Activated CD4-positive, alpha-beta T cell treated with anti-CD3 and anti-CD28 coated beads for 36 hours (primary cell): Measurements from ENCODE around the gene HDAC6. TPM values are rescaled to one million over a fixed set of nuclear protein-coding genes. Genes with fewer than 3 reads are reported as not detected.
A peak's percentile ranks its signal among the peaks of the same experiment; 100 is the strongest.
"Not testable (repeated sequence)": the region's sequence is repeated elsewhere in the genome, so short reads cannot be mapped to it uniquely, and the experiment has no call there.

Experiments used
- ATAC-seq: fragments of 200-7000 bp; cut with Tn5 transposase; one replicate; pipeline ENCODE4 v1.10.0; 2021; ENCODE audit warnings: mild to moderate bottlenecking, moderate library complexity
- CTCF ChIA-PET: fragments of 350-600 bp; sonication (Branson Sonifier 250); formaldehyde crosslinking; loops from one replicate; lab custom pipeline; 2021; ENCODE audit warnings: antibody characterized with exemption; lab: Charles Lee
- POLR2A ChIA-PET: fragments of 350-600 bp; sonication (Branson Sonifier 250); formaldehyde crosslinking; loops from one replicate; lab custom pipeline; 2021; ENCODE audit warnings: antibody characterized with exemption, inconsistent platforms; lab: Charles Lee
- DNase-seq: peaks from one replicate; pipeline ENCODE4 v3.0.0-alpha.2; 2020
- H3K27ac Mint-ChIP-seq: one replicate; pipeline ENCODE4 v1.8.0; 2021; ENCODE audit warnings: mixed read lengths
- H3K27me3 Mint-ChIP-seq: one replicate; pipeline ENCODE4 v1.8.0; 2021; ENCODE audit warnings: mixed read lengths
- H3K36me3 Mint-ChIP-seq: one replicate; pipeline ENCODE4 v1.8.0; 2021; ENCODE audit warnings: low read depth, mixed read lengths
- H3K4me1 Mint-ChIP-seq: one replicate; pipeline ENCODE4 v1.8.0; 2021; ENCODE audit warnings: mixed read lengths
- H3K4me3 Mint-ChIP-seq: one replicate; pipeline ENCODE4 v1.8.0; 2021; ENCODE audit warnings: mild to moderate bottlenecking, moderate library complexity, mixed read lengths
- H3K9me3 Mint-ChIP-seq: one replicate; pipeline ENCODE4 v1.8.0; 2021; ENCODE audit warnings: low read depth, mixed read lengths
- intact Hi-C, 2 experiments: fragments of 100-400 bp; cut with DNase I in 1 of 2; cut with micrococcal nuclease in 1 of 2; formaldehyde crosslinking; loops; one replicate each; pipeline versions ENCODE4 v1.14.2 to v1.15.1; 2022 to 2024; cut with DNase I, micrococcal nuclease
- total RNA-seq, 2 experiments: library from RNA; stranded (reverse); gene quantifications; one replicate each; pipeline ENCODE4 v1.2.3, GENCODE V29; 2021

The HDAC6 gene
- total RNA-seq, 2 experiments from 2014 or later, result 59.2 to 69.7 TPM

- DNase-seq (no peak), ATAC-seq (no peak)
- ChIA-PET CTCF (no interaction called here), POLR2A (no interaction called here)
- intact Hi-C loops, result no loop called here
- Mint-ChIP-seq H3K4me1 (no peaks in the 10 kb centered on the region), H3K36me3 (peaks cover 11% of the 10 kb centered on the region), H3K27ac (no peak overlapping the region), H3K9me3 (no peaks in the 10 kb centered on the region), H3K27me3 (no peaks in the 10 kb centered on the region), H3K4me3 (no peak overlapping the region)
Measured at GRCh38 chrX:48813644-48814043, 11.8 kb downstream of the HDAC6 start.

- intact Hi-C loops, result no loop called here
- DNase-seq, result no peak
- ChIA-PET CTCF (no interaction called here), POLR2A (no interaction called here)
- Mint-ChIP-seq H3K27ac (no peak overlapping the region), H3K36me3 (peaks cover 15% of the 10 kb centered on the region), H3K27me3 (no peaks in the 10 kb centered on the region), H3K4me1 (no peaks in the 10 kb centered on the region), H3K9me3 (no peaks in the 10 kb centered on the region), H3K4me3 (no peak overlapping the region)
- no peak for ATAC-seq
Measured at GRCh38 chrX:48814722-48815121, 12.9 kb downstream of the HDAC6 start.

DNA sequence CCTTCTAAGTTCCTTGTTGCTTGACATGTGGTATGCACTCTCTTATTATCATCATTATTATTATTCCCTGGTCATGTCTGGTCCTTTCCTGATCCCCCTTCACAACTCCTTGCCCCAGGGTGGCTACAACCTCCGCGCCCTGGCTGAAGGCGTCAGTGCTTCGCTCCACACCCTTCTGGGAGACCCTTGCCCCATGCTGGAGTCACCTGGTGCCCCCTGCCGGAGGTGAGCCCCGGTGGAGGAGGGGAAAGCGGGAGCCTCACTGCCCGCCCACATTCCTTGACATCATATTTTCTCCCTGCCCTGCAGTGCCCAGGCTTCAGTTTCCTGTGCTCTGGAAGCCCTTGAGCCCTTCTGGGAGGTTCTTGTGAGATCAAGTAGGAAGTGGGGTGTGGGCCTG, 13.4 kb downstream of the HDAC6 start:
- intact Hi-C loops, result no loop called here
- no peaks in the 10 kb centered on the region for H3K27me3 Mint-ChIP-seq
- no peaks in the 10 kb centered on the region for H3K9me3 Mint-ChIP-seq
- no peak overlapping the region for H3K4me3 Mint-ChIP-seq
- no peaks in the 10 kb centered on the region for H3K4me1 Mint-ChIP-seq
- ChIA-PET CTCF (no interaction called here), POLR2A (no interaction called here)
- no peak overlapping the region for H3K27ac Mint-ChIP-seq
- DNase-seq (no peak), ATAC-seq (no peak)
- H3K36me3 Mint-ChIP-seq, result peaks cover 18% of the 10 kb centered on the region

GRCh38 chrX:48816014-48816810, 14.3 kb downstream of the HDAC6 start:
- no peaks in the 10 kb centered on the region for H3K9me3 Mint-ChIP-seq
- no peak for DNase-seq
- POLR2A ChIA-PET, result no interaction called here
- intact Hi-C loops, result no loop called here
- CTCF ChIA-PET, result no interaction called here
- H3K4me3 Mint-ChIP-seq, result no peak overlapping the region
- peaks cover 14% of the 10 kb centered on the region for H3K36me3 Mint-ChIP-seq
- H3K27me3 Mint-ChIP-seq, result no peaks in the 10 kb centered on the region
- no peak overlapping the region for H3K27ac Mint-ChIP-seq
- ATAC-seq, result no peak
- no peaks in the 10 kb centered on the region for H3K4me1 Mint-ChIP-seq

- no peaks in the 10 kb centered on the region for H3K9me3 Mint-ChIP-seq
- no peaks in the 10 kb centered on the region for H3K4me1 Mint-ChIP-seq
- peaks cover 17% of the 10 kb centered on the region for H3K36me3 Mint-ChIP-seq
- DNase-seq (no peak), ATAC-seq (no peak)
- ChIA-PET CTCF (no interaction called here), POLR2A (no interaction called here)
- intact Hi-C loops, result no loop called here
- no peak overlapping the region for H3K27ac Mint-ChIP-seq
- H3K4me3 Mint-ChIP-seq, result no peak overlapping the region
- no peaks in the 10 kb centered on the region for H3K27me3 Mint-ChIP-seq
Measured at GRCh38 chrX:48818098-48818497, 16.2 kb downstream of the HDAC6 start.

DNA sequence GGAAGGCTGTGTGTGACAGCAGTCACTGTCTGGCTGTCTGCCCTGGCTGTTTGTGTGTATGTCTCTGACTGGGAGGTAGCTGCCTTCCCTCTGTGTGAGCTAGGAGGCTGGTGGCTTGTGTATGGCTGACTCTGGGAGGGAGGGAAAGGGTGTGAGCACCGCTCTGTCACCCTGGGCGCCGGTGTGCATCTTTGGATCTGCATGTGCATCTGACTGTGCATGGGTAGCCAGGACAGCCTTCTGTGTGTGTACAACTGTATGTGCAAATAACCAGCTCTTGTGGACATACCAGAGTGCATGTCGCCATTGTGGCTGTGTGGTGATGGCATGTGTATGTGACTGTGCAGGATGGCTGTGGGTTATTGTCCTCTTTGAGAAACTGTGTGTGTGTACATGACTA, 17.0 kb downstream of the HDAC6 start:
- no peak overlapping the region for H3K4me3 Mint-ChIP-seq
- no peak for ATAC-seq
- no peaks in the 10 kb centered on the region for H3K4me1 Mint-ChIP-seq
- no peak overlapping the region for H3K27ac Mint-ChIP-seq
- H3K27me3 Mint-ChIP-seq, result no peaks in the 10 kb centered on the region
- ChIA-PET CTCF (no interaction called here), POLR2A (no interaction called here)
- peaks cover 18% of the 10 kb centered on the region for H3K36me3 Mint-ChIP-seq
- H3K9me3 Mint-ChIP-seq, result no peaks in the 10 kb centered on the region
- no peak for DNase-seq
- intact Hi-C loops, result no loop called here

DNA sequence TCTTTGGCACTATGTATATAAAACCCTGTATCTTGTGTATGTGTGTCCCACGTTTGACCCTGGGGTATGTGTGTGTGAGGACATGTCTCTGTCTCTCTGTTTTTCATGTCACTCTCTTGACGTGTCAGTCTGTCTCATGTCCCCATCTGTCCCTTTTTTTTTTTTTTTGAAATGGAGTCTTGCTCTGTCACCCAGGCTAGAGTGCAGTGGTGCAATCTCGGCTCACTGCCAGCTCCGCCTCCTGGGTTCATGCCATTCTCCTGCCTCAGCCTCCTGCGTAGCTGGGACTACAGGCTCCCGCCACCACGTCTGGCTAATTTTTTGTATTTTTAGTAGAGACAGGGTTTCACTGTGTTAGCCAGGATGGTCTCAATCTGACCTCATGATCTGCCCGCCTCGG, 17.5 kb downstream of the HDAC6 start:
- H3K4me3 Mint-ChIP-seq, H3K4me1 Mint-ChIP-seq, intact Hi-C loops, ATAC-seq, H3K9me3 Mint-ChIP-seq, CTCF ChIA-PET, H3K27ac Mint-ChIP-seq, H3K27me3 Mint-ChIP-seq, POLR2A ChIA-PET, DNase-seq: not testable (repeated sequence)
- peaks cover 17% of the 10 kb centered on the region for H3K36me3 Mint-ChIP-seq

- H3K4me1 Mint-ChIP-seq, result peaks cover 3% of the 10 kb centered on the region
- ChIA-PET POLR2A (no interaction called here), CTCF (interaction anchor here (0.6 kb wide), 1 partner anchor 174 kb away, joined by 3 read pairs; no protein-coding TSS in a partner anchor)
- no peak overlapping the region for H3K27ac Mint-ChIP-seq
- peaks cover 10% of the 10 kb centered on the region for H3K27me3 Mint-ChIP-seq
- intact Hi-C loops, result no loop called here
- H3K4me3 Mint-ChIP-seq, result no peak overlapping the region
- no peak for DNase-seq
- H3K9me3 Mint-ChIP-seq, result no peaks in the 10 kb centered on the region
- ATAC-seq, result no peak
- peaks cover 32% of the 10 kb centered on the region for H3K36me3 Mint-ChIP-seq
Measured at GRCh38 chrX:48823053-48823452, 21.2 kb downstream of the HDAC6 start.

GRCh38 chrX:48824066-48824465, 22.2 kb downstream of the HDAC6 start:
- ATAC-seq, result no peak
- Mint-ChIP-seq H3K27ac (no peak overlapping the region), H3K4me3 (no peak overlapping the region), H3K4me1 (peaks cover 3% of the 10 kb centered on the region), H3K9me3 (no peaks in the 10 kb centered on the region), H3K27me3 (peaks cover 12% of the 10 kb centered on the region), H3K36me3 (peaks cover 29% of the 10 kb centered on the region)
- intact Hi-C loops, result no loop called here
- ChIA-PET CTCF (no interaction called here), POLR2A (no interaction called here)
- no peak for DNase-seq

DNA sequence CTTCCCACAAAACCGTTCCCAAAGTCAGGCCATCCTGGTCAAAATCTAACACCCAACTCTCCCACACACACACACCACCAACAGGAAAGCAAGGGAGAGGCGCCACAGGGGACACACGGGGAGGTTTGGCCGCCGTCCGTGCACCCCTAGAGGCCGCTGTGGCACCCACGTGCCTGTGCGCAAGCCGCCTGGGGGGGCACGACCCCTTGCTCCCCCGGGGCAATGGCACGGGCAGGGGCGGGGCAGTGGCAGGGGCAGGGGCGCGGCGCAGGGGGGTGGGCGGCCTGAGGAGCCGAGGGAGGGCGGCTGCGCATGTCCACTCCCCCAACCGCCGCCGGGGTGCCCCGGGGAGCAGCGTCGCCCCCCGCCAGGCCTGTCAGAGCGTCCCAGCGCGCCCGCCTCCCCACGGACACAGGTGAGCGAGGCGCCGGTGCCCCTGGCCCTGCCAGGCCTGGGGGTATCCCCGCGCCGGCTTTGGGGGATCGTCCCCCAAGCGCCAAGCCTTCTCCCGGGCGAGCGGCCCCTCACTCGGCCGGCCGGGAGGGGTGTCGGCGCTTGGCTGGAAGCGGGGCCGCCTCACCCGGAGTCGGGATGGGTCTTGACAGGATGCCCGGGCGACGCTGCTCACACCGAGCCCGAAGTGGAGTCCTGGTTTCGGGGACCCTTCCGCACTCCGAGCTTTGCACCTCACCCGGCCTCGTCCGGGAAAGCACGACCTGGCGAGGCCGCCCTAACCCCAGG, 24.4 kb downstream of the HDAC6 start, which contains the start of gene ERAS:
TSS of gene ERAS (plus strand) at position 379 of the 741 bp plus-strand sequence. CDS start 2,611 bp downstream, outside the sequence.
- intact Hi-C loops, result no loop called here
- no peaks in the 10 kb centered on the region for H3K9me3 Mint-ChIP-seq
- ATAC-seq (peak; percentile 66), DNase-seq (peak; percentile 28)
- H3K4me1 Mint-ChIP-seq, result peaks cover 3% of the 10 kb centered on the region
- H3K27ac Mint-ChIP-seq, result no peak within 1 kb of the TSS
- ChIA-PET POLR2A (no interaction called here), CTCF (interaction anchor here (0.8 kb wide), 1 partner anchor 27 kb away, joined by 4 read pairs; no protein-coding TSS in a partner anchor)
- H3K27me3 Mint-ChIP-seq, result peaks cover 21% of the 10 kb centered on the region
- H3K36me3 Mint-ChIP-seq, result peaks cover 25% of the 10 kb centered on the region
- H3K4me3 Mint-ChIP-seq, result no peak within 1 kb of the TSS

GRCh38 chrX:48826876-48827653, 25.2 kb downstream of the HDAC6 start:
- no peak for DNase-seq
- Mint-ChIP-seq H3K36me3 (peaks cover 24% of the 10 kb centered on the region), H3K4me3 (no peak overlapping the region), H3K4me1 (peaks cover 3% of the 10 kb centered on the region), H3K27me3 (peaks cover 21% of the 10 kb centered on the region), H3K27ac (no peak overlapping the region), H3K9me3 (no peaks in the 10 kb centered on the region)
- ChIA-PET CTCF (interaction anchor here (0.8 kb wide), 1 partner anchor 27 kb away, joined by 4 read pairs; no protein-coding TSS in a partner anchor), POLR2A (interaction anchor here (0.6 kb wide), 1 partner anchor 94 kb away, joined by 4 read pairs; no protein-coding TSS in a partner anchor)
- ATAC-seq, result no peak
- intact Hi-C loops, result no loop called here
